Adrenal gland (tissue), 12 donors: Measurements from ENCODE around the gene TUBGCP2. TPM values are rescaled to one million over a fixed set of nuclear protein-coding genes. Genes with fewer than 3 reads are reported as not detected.

Source experiments
- DNase-seq, 7 donors: peaks; one replicate each; pipeline ENCODE4 v3.0.0-alpha.2; 2019 to 2020
- H3K27ac ChIP-seq, 5 donors: fragments of 200-600 bp; sonication (generic) in 4 of 5; 1 replicate in 3 of 5; 2 replicates in 2 of 5; pipeline versions ENCODE4 v1.5.1 to v1.8.0; 2016 to 2020; ENCODE audit warnings: mild to moderate bottlenecking in 1 of 5
- H3K27me3 ChIP-seq: fragments of 200-600 bp; 2 replicates; pipeline ENCODE4 v1.8.0; 2021
- H3K36me3 ChIP-seq, 2 donors: fragments of 200-600 bp; replicated peaks in 1 of 2; 1 replicate in 1 of 2; 2 replicates in 1 of 2; pipeline versions ENCODE4 v1.5.1 to v1.8.0; 2018 to 2022
- H3K4me1 ChIP-seq, 2 donors: fragments of 200-600 bp; replicated peaks in 1 of 2; 1 replicate in 1 of 2; 2 replicates in 1 of 2; pipeline versions ENCODE4 v1.5.1 to v1.8.0; 2018 to 2021
- H3K4me3 ChIP-seq, 4 donors: fragments of 200-600 bp; sonication (generic) in 3 of 4; one replicate each; pipeline ENCODE4 v1.5.1; 2016 to 2018
- H3K9me3 ChIP-seq, 3 donors: fragments of 200-600 bp; sonication (generic) in 1 of 3; replicated peaks in 1 of 3; 1 replicate in 2 of 3; 2 replicates in 1 of 3; pipeline versions ENCODE4 v1.5.1 to v1.8.0; 2016 to 2021
- POLR2A ChIP-seq, 2 donors: fragments of 450-650 bp; IDR thresholded peaks; one replicate each; pipeline ENCODE4 v1.6.1; 2017; ENCODE audit warnings: antibody characterized with exemption in 2 of 2, mild to moderate bottlenecking in 2 of 2, moderate library complexity in 1 of 2
- WGBS, 4 donors: extraction: QIAGEN DNeasy Blood & Tissue Kit in 2 of 4; methylation state at CpG; one replicate each; pipeline versions ENCODE4 v1.1.5 to v1.1.7; 2013 to 2017; 5-methylcytosine and 5-hydroxymethylcytosine counted together
- intact Hi-C, 2 donors: fragments of 100-400 bp; cut with DNase I; formaldehyde crosslinking; loops; one replicate each; pipeline versions ENCODE4 v1.14.1 to v1.15.0; 2022 to 2023
- polyA plus RNA-seq, 3 donors: library from polyadenylated mRNA; stranded (reverse); fragments of 200-250 nt in 2 of 3; fragments of 350-450 nt in 1 of 3; fragmentation: Illumina TruSeq in 1 of 3; extraction: RNeasy Lipid Tissue Mini Kit (QIAGEN cat#74804) in 1 of 3; gene quantifications; one replicate each; pipeline ENCODE4 v1.2.3, GENCODE V29; 2013 to 2014
- total RNA-seq, 9 donors: library from RNA; depleted of rRNA in 4 of 9; stranded (reverse); fragments of >200 nt in 4 of 9; fragments of 120-200 nt in 1 of 9; fragmentation: NEBNext Ultra II Directional in 1 of 9; extraction: Animal tissue kit (Norgen Biotek cat#: 25700) in 1 of 9; gene quantifications; one replicate each; pipeline versions ENCODE4 v1.1.0 to v1.2.4, GENCODE V29; 2013 to 2023
- TF ChIP-seq, protein P1 (sequence below), 6 experiments: fragments of 450-650 bp in 4 of 6; fragments of 200-600 bp in 2 of 6; sonication (generic) in 1 of 6; IDR thresholded peaks; 1 replicate in 5 of 6; 2 replicates in 1 of 6; pipeline versions ENCODE4 v1.5.1 to v1.8.0; 2016 to 2021; ENCODE audit warnings: antibody characterized with exemption in 6 of 6, mild to moderate bottlenecking in 2 of 6, moderate library complexity in 1 of 6
- donor health status: healthy with polysubstance abuse.
- donor health status: Bipolar disorder and iron deficiency.
- donor health status: DM: yes; HTN: yes; CAD: no.
- donor health status: DM: no; HTN: no; CAD: no.
- donor health status: DM: no; HTN: no; CAD: no.
- donor health status: DM: yes; HTN: yes; CAD: no.

Gene TUBGCP2
- total and polyA plus RNA-seq, 12 donors, result 30.9 to 234 (median 62.0) TPM

DNA sequence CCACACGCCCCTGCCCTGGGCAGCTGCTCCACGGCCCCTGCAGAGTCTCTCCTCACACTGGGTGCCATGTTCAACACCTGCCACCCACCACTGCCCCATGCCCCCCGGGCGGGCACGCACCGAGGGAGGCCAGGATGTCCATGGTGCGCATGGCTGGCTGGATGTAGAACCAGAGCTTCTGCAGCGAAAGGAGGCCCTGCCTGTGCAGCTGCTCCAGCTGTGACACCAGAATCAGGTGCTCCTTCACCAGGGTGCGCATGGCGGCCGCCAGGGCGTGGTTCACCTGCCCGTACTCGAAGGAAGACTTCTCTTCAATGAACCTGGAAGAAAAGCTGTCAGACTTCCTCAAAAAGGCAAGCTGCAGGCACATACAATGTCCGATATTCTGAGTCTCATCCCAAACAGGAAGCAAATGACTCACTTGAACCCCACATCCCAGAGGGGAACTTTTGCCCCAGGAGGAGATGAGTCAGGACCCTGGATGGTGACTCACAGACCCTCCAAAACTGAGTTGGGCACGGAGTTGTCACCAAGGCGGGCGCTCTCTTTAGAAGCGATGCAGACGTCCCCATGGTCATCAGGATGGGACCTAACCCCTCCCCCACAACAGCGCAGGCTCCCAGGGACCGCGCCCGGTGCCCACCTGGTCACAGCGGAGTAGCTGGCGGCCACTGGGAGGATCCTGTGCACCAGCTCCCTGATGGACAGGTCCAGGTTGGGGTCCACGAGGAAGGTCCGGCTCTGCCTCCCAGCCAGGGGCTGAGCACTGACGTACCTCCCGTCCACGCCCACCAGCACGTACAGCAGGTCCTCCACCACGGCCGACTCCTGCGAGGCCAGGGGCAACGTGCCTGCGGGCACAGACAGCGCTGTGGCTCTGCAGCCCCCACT lies 15.5 kb downstream of the TUBGCP2 start:
- no peaks in the 10 kb centered on the region for H3K9me3 ChIP-seq
- intact Hi-C loops, result no loop called here
- peaks cover 0 to 86% of the 10 kb centered on the region in 2 donors for H3K36me3 ChIP-seq
- TF ChIP-seq POLR2A (IDR thresholded peaks at IDR 0.05), result no peak
- TF ChIP-seq, protein P1, sequence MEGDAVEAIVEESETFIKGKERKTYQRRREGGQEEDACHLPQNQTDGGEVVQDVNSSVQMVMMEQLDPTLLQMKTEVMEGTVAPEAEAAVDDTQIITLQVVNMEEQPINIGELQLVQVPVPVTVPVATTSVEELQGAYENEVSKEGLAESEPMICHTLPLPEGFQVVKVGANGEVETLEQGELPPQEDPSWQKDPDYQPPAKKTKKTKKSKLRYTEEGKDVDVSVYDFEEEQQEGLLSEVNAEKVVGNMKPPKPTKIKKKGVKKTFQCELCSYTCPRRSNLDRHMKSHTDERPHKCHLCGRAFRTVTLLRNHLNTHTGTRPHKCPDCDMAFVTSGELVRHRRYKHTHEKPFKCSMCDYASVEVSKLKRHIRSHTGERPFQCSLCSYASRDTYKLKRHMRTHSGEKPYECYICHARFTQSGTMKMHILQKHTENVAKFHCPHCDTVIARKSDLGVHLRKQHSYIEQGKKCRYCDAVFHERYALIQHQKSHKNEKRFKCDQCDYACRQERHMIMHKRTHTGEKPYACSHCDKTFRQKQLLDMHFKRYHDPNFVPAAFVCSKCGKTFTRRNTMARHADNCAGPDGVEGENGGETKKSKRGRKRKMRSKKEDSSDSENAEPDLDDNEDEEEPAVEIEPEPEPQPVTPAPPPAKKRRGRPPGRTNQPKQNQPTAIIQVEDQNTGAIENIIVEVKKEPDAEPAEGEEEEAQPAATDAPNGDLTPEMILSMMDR (IDR thresholded peaks at IDR 0.05), result no peak
- H3K4me3 ChIP-seq, result no peak overlapping the region
- no peaks in the 10 kb centered on the region for H3K27me3 ChIP-seq
- WGBS, 4 donors, result 81 to 92% (median 88%) methylated on average over 10 to 38 of the region's 38 CpGs
- peak overlapping the region in 1 of 5 donors; percentile 82 for H3K27ac ChIP-seq
- peak in 1 of 7 donors; percentile 31 for DNase-seq
- H3K4me1 ChIP-seq, result no peaks in the 10 kb centered on the region

DNA sequence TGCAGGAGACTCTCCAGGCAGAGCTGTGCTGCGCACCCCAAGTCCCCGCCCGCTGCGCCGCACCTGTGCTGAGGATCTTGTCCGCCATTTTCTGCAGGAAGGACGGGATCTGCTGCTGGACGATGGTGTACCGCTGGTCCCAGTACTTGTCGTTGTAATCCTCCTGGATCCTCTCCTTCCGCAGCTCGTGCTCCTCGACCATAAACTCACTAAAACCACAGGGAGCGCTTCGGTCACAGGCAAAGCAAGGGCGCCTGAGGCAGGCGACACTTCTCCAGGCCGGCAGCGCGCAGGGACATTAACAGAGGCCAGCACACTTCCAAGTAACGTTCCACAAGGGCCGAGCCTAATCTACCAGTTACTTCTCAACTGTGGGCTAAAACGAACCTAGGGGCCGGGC lies 18.9 kb downstream of the TUBGCP2 start:
- intact Hi-C loops, result no loop called here
- no peak for DNase-seq
- Histone ChIP-seq H3K27ac (no peak overlapping the region), H3K9me3 (no peaks in the 10 kb centered on the region), H3K4me3 (no peak overlapping the region), H3K36me3 (peaks cover 0 to 83% of the 10 kb centered on the region in 2 donors), H3K27me3 (no peaks in the 10 kb centered on the region), H3K4me1 (no peaks in the 10 kb centered on the region)
- TF ChIP-seq, protein P1 (IDR thresholded peaks at IDR 0.05), result no peak
- no peak for TF ChIP-seq POLR2A (IDR thresholded peaks at IDR 0.05)
- WGBS, 4 donors, result 90 to 96% (median 95%) methylated on average over 17 to 24 of the region's 24 CpGs

DNA sequence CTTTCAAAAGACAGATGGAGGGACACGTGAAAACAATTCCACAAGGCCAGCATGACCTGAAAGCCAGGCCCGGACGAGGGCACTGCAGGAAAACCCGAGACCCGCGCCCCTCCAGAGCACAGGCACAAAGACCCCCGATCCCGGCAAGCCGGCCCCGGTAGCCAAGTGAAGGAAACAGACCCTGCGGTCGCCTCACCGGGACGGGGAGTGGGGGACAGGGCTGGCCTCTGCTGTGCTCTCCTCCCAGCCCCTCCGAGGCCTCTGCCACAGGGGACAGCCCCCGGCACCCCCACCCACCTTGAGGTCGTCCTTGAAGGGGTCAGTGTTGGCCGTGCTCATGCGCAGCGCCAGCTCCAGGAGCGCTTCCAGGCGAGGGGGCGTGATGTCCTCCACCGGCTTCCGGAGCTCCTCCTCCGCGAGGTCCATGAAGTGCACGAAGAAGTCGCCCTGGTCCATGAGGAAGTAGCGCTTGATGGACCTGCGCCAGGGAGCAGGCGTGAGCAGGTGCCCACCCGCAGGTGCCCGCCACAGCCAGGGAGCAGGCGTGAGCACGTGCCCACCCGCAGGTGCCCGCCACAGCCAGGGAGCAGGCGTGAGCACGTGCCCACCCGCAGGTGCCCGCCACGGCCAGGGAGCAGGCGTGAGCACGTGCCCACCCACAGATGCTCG lies 20.7 kb downstream of the TUBGCP2 start:
- Histone ChIP-seq H3K27me3 (no peaks in the 10 kb centered on the region), H3K4me3 (no peak overlapping the region)

DNA sequence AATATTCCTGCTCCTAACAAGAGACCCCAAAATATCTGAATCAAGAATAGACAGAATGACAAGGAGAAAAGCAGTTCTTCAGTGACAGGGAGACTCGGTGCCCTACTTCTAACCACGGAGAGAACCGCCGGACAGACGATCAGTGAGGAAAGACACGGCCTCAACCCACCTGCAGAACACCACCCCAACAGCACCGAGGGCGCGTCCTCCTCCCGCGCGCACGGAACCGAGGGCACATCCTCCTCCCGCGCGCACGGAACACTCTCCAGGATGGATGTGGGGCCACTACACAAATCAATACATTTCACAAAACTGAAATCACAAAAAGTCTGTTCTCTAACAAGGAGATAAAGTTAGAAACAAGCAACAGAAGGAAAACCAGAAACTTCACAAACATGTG lies 22.3 kb downstream of the TUBGCP2 start:
- H3K36me3 ChIP-seq, result peaks cover 0 to 94% of the 10 kb centered on the region in 2 donors
- WGBS, 4 donors, result 88 to 92% (median 91%) methylated on average over 18 of the region's 18 CpGs
- no peaks in the 10 kb centered on the region for H3K9me3 ChIP-seq
- H3K27ac ChIP-seq, result no peak overlapping the region
- DNase-seq, result no peak
- TF ChIP-seq POLR2A (IDR thresholded peaks at IDR 0.05), result no peak
- TF ChIP-seq, protein P1 (IDR thresholded peaks at IDR 0.05), result no peak
- no peak overlapping the region for H3K4me3 ChIP-seq
- no peaks in the 10 kb centered on the region for H3K4me1 ChIP-seq
- intact Hi-C loops, result no loop called here
- no peaks in the 10 kb centered on the region for H3K27me3 ChIP-seq

More for the DNA sequence above, 20.7 kb downstream of the TUBGCP2 start:
- TF ChIP-seq POLR2A (IDR thresholded peaks at IDR 0.05), result no peak
- TF ChIP-seq, protein P1 (IDR thresholded peaks at IDR 0.05), result no peak
- Histone ChIP-seq H3K9me3 (no peaks in the 10 kb centered on the region), H3K4me1 (no peaks in the 10 kb centered on the region), H3K36me3 (peaks cover 0 to 85% of the 10 kb centered on the region in 2 donors), H3K27ac (no peak overlapping the region)
- DNase-seq, result no peak
- WGBS, 4 donors, result 90 to 97% (median 93%) methylated on average over 28 to 46 of the region's 46 CpGs
- intact Hi-C loops, result no loop called here
